ENCODE data around the gene ZNF24. TPM values are rescaled to one million over a fixed set of nuclear protein-coding genes. Genes with fewer than 3 reads are reported as not detected.

Gene ZNF24
- total RNA-seq, 2 donors from 2014 or later, result 36.3 to 43.8 TPM

DNA sequence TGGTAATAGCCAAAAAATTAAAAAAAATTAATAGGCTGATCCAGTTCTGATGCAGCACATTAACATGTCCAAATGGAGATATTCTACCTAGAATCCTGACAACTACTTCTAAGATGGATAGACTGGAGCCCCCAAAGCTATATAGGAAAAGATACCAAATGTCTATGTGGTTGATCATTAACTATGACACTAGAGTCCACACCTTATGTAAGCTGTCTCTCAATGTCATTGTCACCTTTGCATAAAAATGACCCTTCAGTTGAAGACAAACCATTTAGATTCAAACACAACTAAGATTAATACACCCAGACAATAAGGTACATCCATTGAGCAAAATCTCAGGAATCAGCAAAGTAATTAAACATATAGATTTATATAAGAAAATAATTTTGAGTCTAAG lies 18.3 kb upstream of the ZNF24 start:
- intact Hi-C loops (cut with DNase I), result no loop called here
- no peak for DNase-seq (ENCODE audit: low spot score)

DNA sequence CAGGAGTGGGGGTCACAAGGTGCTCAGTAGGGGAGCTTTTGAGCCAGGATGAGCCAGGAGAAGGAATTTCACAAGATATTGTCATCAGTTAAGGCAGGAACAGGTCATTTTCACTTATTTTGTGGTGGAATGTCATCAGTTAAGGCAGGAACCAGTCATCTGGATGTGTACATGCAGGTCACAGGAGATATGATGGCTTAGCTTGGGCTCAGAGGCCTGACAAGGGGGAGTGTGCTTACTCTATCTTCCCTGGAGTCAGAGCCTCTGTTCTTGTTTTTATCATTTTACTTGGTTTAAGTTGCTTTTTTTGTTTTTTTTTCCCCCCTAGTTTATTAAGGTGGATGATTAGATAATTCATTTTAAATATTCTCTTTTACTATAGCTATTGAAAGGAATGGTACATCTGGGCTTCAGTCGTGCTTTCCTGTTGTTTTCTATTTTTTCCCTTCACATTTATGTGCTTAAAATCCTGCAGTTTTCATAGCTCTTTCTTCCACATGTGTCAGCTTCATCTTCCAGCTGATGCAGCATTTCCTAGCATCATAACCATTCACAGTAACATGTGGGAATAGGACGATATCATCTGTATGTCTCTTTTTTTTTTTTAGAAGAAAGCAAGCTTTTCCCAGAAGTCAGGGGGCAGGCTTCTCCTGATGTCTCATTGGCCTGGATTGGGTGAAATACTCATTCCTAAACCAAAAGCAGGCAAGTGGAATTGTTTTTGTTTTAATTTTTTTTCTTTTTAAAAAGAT lies 17.5 kb upstream of the ZNF24 start:
- intact Hi-C loops (cut with DNase I), result no loop called here
- DNase-seq (ENCODE audit: low spot score), result no peak

- intact Hi-C loops (cut with DNase I), result no loop called here
- peak; percentile 87 for DNase-seq (ENCODE audit: low spot score)
Measured at GRCh38 chr18:35355140-35355618, 11.0 kb upstream of the ZNF24 start.

GRCh38 chr18:35352778-35353177 lies 8.6 kb upstream of the ZNF24 start:
- intact Hi-C loops (cut with DNase I), result no loop called here
- no peak for DNase-seq (ENCODE audit: low spot score)

DNA sequence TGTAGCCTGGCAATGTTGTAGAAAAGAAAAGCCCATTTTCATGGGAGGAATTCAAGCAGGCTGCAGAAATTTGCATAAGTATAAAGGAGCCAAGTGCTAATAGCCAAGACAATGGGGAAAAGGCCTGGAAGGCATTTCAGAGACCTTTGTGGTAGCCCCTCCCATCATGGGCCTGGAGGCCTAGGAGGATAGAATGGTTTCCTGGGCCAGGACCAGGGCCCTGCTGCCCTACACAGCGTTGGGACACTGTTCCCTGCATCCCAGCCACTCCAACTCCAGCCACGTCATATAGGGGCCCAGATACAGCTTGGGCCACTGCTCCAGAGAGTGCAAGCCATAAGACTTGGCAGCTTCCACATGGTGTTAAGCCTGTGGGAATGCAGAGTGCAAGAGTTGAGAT lies 8.1 kb upstream of the ZNF24 start:
- DNase-seq (ENCODE audit: low spot score), result no peak
- intact Hi-C loops (cut with DNase I), result no loop called here

DNA sequence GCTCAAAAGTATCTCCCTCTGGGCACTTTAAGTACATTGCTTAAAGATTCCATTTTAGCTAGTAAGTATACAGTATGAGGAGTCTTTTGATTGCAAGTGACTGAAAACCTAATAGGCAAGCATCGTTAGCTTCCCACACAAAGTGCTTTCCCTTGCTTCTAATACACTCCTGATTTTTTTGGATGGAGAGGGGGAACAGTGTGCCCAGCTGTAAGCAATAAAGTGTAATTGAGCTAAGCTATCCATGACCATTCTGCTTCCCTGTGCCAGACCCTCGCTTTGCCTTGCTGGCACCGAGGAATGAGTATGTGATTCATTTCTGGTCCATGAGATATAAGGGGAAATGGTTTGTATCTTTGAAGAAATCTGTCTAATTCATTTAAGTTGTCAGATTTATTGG lies 3.8 kb upstream of the ZNF24 start:
- intact Hi-C loops (cut with DNase I), result loop anchor here in 1 of 2 donors (10.0 kb wide), 1 partner anchor 103 kb away; the partner anchor contains the start of gene ZNF397
- no peak for DNase-seq (ENCODE audit: low spot score)

GRCh38 chr18:35345950-35346349 lies 1.7 kb upstream of the ZNF24 start:
- no peak for DNase-seq (ENCODE audit: low spot score)
- intact Hi-C loops (cut with DNase I), result loop anchor here in 1 of 2 donors (10.0 kb wide), 1 partner anchor 101 kb away; the partner anchor contains the start of gene ZNF397

- DNase-seq (ENCODE audit: low spot score), result no peak
- intact Hi-C loops (cut with DNase I), result loop anchor here in 1 of 2 donors (10.0 kb wide), 1 partner anchor 101 kb away; the partner anchor contains the start of gene ZNF397
Measured at GRCh38 chr18:35345460-35345921, 1.3 kb upstream of the ZNF24 start.

DNA sequence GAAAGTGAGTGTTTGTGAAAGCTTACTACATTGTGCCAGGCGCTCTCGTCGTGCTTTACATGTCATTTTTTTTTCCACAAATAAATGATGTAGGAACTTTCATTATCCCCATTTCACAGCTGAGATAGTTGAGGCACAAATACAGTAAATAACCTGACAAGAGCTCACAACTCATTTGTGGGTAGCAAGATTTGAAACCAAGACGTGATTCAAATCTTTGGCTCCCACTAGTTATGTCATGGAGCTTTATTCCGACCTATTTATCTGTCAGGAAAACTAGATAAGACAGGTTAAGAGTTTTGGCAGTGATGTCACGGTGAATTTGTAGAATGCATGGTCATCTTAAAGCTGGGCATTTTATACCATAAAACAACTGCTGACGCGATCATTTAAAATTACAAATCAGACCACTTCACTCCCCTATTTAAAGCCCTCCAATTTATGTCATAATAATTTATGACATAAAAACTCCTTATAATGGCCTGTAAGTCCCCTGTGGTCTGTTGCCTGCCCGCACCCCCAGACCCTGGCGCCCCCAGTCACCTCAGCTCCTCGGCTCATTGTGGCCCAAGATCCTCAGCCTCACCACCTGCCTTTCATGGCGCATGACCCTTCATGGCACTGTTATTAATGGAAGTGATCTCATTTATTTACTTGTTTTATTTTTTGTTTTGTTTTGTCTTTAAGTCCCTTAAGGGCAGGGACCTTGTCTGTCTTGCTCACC lies 678 bp upstream of the ZNF24 start:
- no peak for DNase-seq (ENCODE audit: low spot score)
- intact Hi-C loops (cut with DNase I), result loop anchor here in 1 of 2 donors (10.0 kb wide), 1 partner anchor 100 kb away; the partner anchor contains the start of gene ZNF397

DNA sequence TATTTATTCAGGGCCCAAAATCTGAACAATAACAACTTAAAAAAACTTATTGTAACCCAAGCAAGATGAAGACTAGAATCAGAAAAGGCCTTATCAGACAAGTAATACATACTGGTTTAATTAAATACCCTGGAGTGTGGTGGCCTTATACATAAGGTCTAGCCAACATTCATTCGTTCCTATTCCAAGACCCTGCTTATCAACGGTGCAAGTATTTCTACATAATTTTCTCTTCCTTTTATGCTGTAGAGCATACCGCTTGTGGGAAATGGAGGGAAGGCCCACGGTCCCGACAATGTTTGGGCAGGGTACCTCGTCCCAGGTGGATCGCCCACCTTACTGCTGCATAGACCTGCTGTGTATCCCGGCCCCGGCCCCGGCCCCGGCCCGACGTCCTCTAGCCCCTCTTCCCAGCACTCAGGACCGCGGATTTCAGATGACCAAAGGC lies 708 bp downstream of the ZNF24 start:
- no peak for DNase-seq (ENCODE audit: low spot score)
- intact Hi-C loops (cut with DNase I), result loop anchor here in 1 of 2 donors (10.0 kb wide), 1 partner anchor 99 kb away; the partner anchor contains the start of gene ZNF397

GRCh38 chr18:35337286-35337685 lies 6.9 kb downstream of the ZNF24 start:
- no peak for DNase-seq (ENCODE audit: low spot score)
- intact Hi-C loops (cut with DNase I), result no loop called here

- DNase-seq (ENCODE audit: low spot score), result no peak
- intact Hi-C loops (cut with DNase I), result no loop called here
Measured at GRCh38 chr18:35335866-35336265, 8.4 kb downstream of the ZNF24 start.

GRCh38 chr18:35334821-35335220 lies 9.4 kb downstream of the ZNF24 start:
- intact Hi-C loops (cut with DNase I), result no loop called here

DNA sequence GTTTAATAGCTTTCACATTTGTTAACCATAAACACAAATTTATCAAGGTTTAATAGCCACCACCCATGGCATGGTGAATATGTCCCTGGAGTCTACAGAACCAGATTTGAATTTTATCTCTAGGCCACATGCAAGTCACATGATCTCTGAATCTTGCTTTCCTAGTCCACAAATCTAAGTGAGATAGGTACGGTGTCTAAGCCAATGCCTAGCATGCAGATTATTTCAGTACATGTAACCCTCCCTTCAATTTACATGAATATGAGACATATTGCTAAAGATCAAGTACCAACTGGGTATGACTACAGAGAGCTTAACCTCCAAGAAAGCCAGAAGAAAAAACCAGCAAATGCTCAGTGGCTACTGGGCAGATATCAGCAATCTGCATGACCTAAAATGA lies 10.0 kb downstream of the ZNF24 start:
- intact Hi-C loops (cut with DNase I), result no loop called here
- no peak for DNase-seq (ENCODE audit: low spot score)

More at GRCh38 chr18:35334821-35335220, 9.4 kb downstream of the ZNF24 start:
- no peak for DNase-seq (ENCODE audit: low spot score)

- DNase-seq (ENCODE audit: low spot score), result no peak
- intact Hi-C loops (cut with DNase I), result no loop called here
Measured at GRCh38 chr18:35331367-35332087, 12.7 kb downstream of the ZNF24 start.

GRCh38 chr18:35328868-35329267 lies 15.4 kb downstream of the ZNF24 start:
- intact Hi-C loops (cut with DNase I), result no loop called here
- no peak for DNase-seq (ENCODE audit: low spot score)

- DNase-seq (ENCODE audit: low spot score), result no peak
- intact Hi-C loops (cut with DNase I), result no loop called here
Measured at GRCh38 chr18:35326695-35327387, 17.4 kb downstream of the ZNF24 start.

- intact Hi-C loops (cut with DNase I), result no loop called here
- no peak for DNase-seq (ENCODE audit: low spot score)
Measured at GRCh38 chr18:35324926-35325655, 19.1 kb downstream of the ZNF24 start.

Measured in posterior vena cava (tissue), 2 donors.